Prostate gland (tissue), 2 donors: ENCODE results near the gene NDRG2. TPM values are rescaled to one million over a fixed set of nuclear protein-coding genes. Genes with fewer than 3 reads are reported as not detected.

Experiments used
- DNase-seq: peaks from one replicate; pipeline ENCODE4 v3.0.0-alpha.2; 2019; ENCODE audit warnings: low spot score
- H3K27ac ChIP-seq, 2 donors: fragments of 200-600 bp; sonication (generic); 2 replicates each; pipeline ENCODE4 v1.5.1; 2017 to 2019
- H3K27me3 ChIP-seq: fragments of 200-600 bp; sonication (generic); replicated peaks from 2 replicates; pipeline ENCODE4 v1.5.1; 2019; ENCODE audit not compliant: insufficient read depth
- H3K36me3 ChIP-seq, 2 donors: fragments of 200-600 bp; sonication (generic); 1 replicate in 1 of 2; 2 replicates in 1 of 2; pipeline versions ENCODE4 v1.5.1 to v1.8.1; 2017 to 2019
- H3K4me1 ChIP-seq: fragments of 200-600 bp; sonication (generic); replicated peaks from 2 replicates; pipeline ENCODE4 v1.5.1; 2019
- H3K4me3 ChIP-seq, 2 donors: fragments of 200-600 bp; sonication (generic); 2 replicates each; pipeline ENCODE4 v1.5.1; 2017 to 2019
- H3K9me3 ChIP-seq: fragments of 200-600 bp; sonication (generic); 2 replicates; pipeline ENCODE4 v1.5.1; 2017
- CTCF ChIP-seq, 4 experiments: fragments of 200-600 bp in 2 of 4; fragments of 450-650 bp in 2 of 4; sonication (generic) in 2 of 4; IDR thresholded peaks; 1 replicate in 3 of 4; 2 replicates in 1 of 4; pipeline ENCODE4 v1.5.1; 2016 to 2019; ENCODE audit warnings: antibody characterized with exemption in 4 of 4, mild to moderate bottlenecking in 2 of 4, moderate library complexity in 2 of 4
- POLR2A ChIP-seq: fragments of 450-650 bp; IDR thresholded peaks from one replicate; pipeline ENCODE4 v1.6.1; 2016; ENCODE audit warnings: antibody characterized with exemption, mild to moderate bottlenecking
- POLR2AphosphoS5 ChIP-seq: sonication (generic); formaldehyde crosslinking; IDR thresholded peaks from one replicate; pipeline ENCODE4 v1.6.1; 2017; ENCODE audit warnings: antibody characterized with exemption
- WGBS: methylation state at CpG from one replicate; pipeline ENCODE4 v1.1.5; 2018; 5-methylcytosine and 5-hydroxymethylcytosine counted together
- intact Hi-C: fragments of 100-400 bp; cut with DNase I; formaldehyde crosslinking; loops from one replicate; pipeline ENCODE4 v1.14.2; 2022
- total RNA-seq, 2 donors: library from RNA; depleted of rRNA; stranded (reverse); fragments of >200 nt; gene quantifications; one replicate each; pipeline ENCODE4 v1.1.0, GENCODE V29; 2016

The NDRG2 gene
- total RNA-seq, 2 donors from 2014 or later, result 230 to 304 TPM

- Histone ChIP-seq H3K36me3 (no peaks in the 10 kb centered on the region), H3K27me3 (no peaks in the 10 kb centered on the region), H3K4me1 (no peaks in the 10 kb centered on the region), H3K27ac (no peak overlapping the region), H3K4me3 (no peak overlapping the region), H3K9me3 (no peaks in the 10 kb centered on the region)
- TF ChIP-seq CTCF (IDR thresholded peaks at IDR 0.05) (no peak), POLR2AphosphoS5 (no peak), POLR2A (no peak)
- 88% methylated on average over 10 of the region's 10 CpGs for WGBS
- no peak for DNase-seq
- intact Hi-C loops, result no loop called here
These were observed 31.8 kb upstream of the NDRG2 start for GRCh38 chr14:21056520-21057163.

DNA sequence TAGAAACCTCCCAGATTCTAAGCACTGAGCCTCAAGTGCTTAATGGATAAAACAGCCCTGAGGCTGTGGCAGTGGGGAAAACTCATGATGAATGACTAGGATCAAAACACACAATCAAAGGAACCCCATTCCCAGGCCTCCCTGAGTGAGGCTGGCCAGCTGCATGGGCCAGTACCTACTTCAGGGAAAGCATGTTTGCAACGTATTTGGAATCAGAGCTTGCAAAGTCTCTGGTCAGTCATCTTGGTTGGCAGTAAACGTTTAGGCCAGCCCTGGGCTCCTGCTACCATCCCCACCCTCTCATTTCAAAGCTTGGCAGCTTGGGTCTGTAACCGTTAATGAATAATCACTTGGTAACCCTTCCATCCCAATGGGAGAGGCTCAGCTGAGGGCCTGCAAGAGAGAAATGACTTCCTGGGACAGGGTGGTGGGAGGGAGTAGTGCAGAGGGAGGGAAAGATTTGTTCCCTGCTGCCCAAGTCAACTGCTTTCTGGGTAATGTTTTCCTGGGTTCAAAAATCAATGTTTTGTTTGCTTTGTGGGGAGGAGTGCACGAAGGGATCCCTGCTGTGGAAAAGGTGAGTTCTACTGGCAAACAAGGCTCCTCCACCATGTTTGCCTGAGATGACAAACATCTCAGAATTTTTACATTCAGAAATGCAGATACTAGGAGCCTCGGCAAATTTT is 30.7 kb upstream of the NDRG2 start:
- WGBS, result 69% methylated on average over 5 of the region's 5 CpGs
- no peak for DNase-seq
- no peaks in the 10 kb centered on the region for H3K9me3 ChIP-seq
- H3K4me3 ChIP-seq, result no peak overlapping the region
- no peaks in the 10 kb centered on the region for H3K4me1 ChIP-seq
- no peaks in the 10 kb centered on the region for H3K27me3 ChIP-seq
- no peaks in the 10 kb centered on the region for H3K36me3 ChIP-seq
- no peak overlapping the region for H3K27ac ChIP-seq
- intact Hi-C loops, result no loop called here
- TF ChIP-seq POLR2A (no peak), CTCF (IDR thresholded peaks at IDR 0.05) (no peak), POLR2AphosphoS5 (no peak)

GRCh38 chr14:21054768-21055145 is 29.9 kb upstream of the NDRG2 start:
- Histone ChIP-seq H3K27ac (no peak overlapping the region), H3K4me1 (no peaks in the 10 kb centered on the region), H3K4me3 (no peak overlapping the region), H3K9me3 (no peaks in the 10 kb centered on the region), H3K27me3 (no peaks in the 10 kb centered on the region), H3K36me3 (no peaks in the 10 kb centered on the region)
- WGBS, result 80% methylated on average over 4 of the region's 4 CpGs
- intact Hi-C loops, result no loop called here
- no peak for DNase-seq
- TF ChIP-seq POLR2AphosphoS5, result no peak

- no peaks in the 10 kb centered on the region for H3K4me1 ChIP-seq
- 82% methylated on average over 3 of the region's 3 CpGs for WGBS
- intact Hi-C loops, result no loop called here
- no peaks in the 10 kb centered on the region for H3K27me3 ChIP-seq
- TF ChIP-seq CTCF (IDR thresholded peaks at IDR 0.05) (no peak), POLR2A (no peak), POLR2AphosphoS5 (no peak)
- H3K27ac ChIP-seq, result no peak overlapping the region
- no peak for DNase-seq
- no peaks in the 10 kb centered on the region for H3K36me3 ChIP-seq
- H3K4me3 ChIP-seq, result no peak overlapping the region
- no peaks in the 10 kb centered on the region for H3K9me3 ChIP-seq
These were observed 29.4 kb upstream of the NDRG2 start for GRCh38 chr14:21054123-21054767.

- TF ChIP-seq CTCF (IDR thresholded peaks at IDR 0.05), result no peak
- no peak for TF ChIP-seq POLR2A
- no peak for TF ChIP-seq POLR2AphosphoS5
- Histone ChIP-seq H3K36me3 (no peaks in the 10 kb centered on the region), H3K4me1 (no peaks in the 10 kb centered on the region), H3K27ac (no peak overlapping the region), H3K4me3 (no peak overlapping the region), H3K9me3 (no peaks in the 10 kb centered on the region), H3K27me3 (no peaks in the 10 kb centered on the region)
- intact Hi-C loops, result no loop called here
- WGBS, result 92% methylated on average over 20 of the region's 20 CpGs
- no peak for DNase-seq
These were observed 28.6 kb upstream of the NDRG2 start for GRCh38 chr14:21053184-21054122.
